Neuronal stem cell (in vitro differentiated cells): ENCODE data around the gene KCNC1.

Experiments
- DNase-seq: peaks from one replicate; pipeline ENCODE4 v3.0.0-alpha.2; 2013; ENCODE audit warnings: low spot score
- H2AFZ ChIP-seq: one replicate; pipeline ENCODE4 v1.6.1; 2013; ENCODE audit warnings: mild to moderate bottlenecking, low read length, inconsistent platforms
- H2AK5ac ChIP-seq: 2 replicates; pipeline ENCODE4 v1.6.1; 2013; ENCODE audit warnings: low read depth, mild to moderate bottlenecking, inconsistent platforms, low read length, moderate library complexity, mixed read lengths
- H2BK120ac ChIP-seq: 2 replicates; pipeline ENCODE4 v1.6.1; 2013; ENCODE audit warnings: low read depth, mild to moderate bottlenecking, inconsistent platforms, low read length, moderate library complexity, mixed read lengths
- H2BK12ac ChIP-seq: one replicate; pipeline ENCODE4 v1.6.1; 2013; ENCODE audit warnings: low read length, inconsistent platforms
- H2BK15ac ChIP-seq: 2 replicates; pipeline ENCODE4 v1.6.1; 2013; ENCODE audit warnings: mild to moderate bottlenecking, low read length, inconsistent platforms, mixed read lengths
- H2BK5ac ChIP-seq: one replicate; pipeline ENCODE4 v1.6.1; 2013; ENCODE audit warnings: inconsistent platforms, mild to moderate bottlenecking, low read length, moderate library complexity
- H3K14ac ChIP-seq: one replicate; pipeline ENCODE4 v1.6.1; 2013; ENCODE audit warnings: low read length, inconsistent platforms
- H3K18ac ChIP-seq: 2 replicates; pipeline ENCODE4 v1.6.1; 2013; ENCODE audit warnings: low read length, inconsistent platforms
- H3K23ac ChIP-seq: 2 replicates; pipeline ENCODE4 v1.6.1; 2013; ENCODE audit warnings: low read depth, mild to moderate bottlenecking, mixed read lengths, low read length, inconsistent platforms; ENCODE audit not compliant: poor library complexity
- H3K27ac ChIP-seq: replicated peaks from 3 replicates; pipeline ENCODE4 v1.5.1; 2013; ENCODE audit warnings: low read length, inconsistent platforms
- H3K27me3 ChIP-seq, 3 experiments: 2 replicates each; pipeline ENCODE4 v1.6.1; 2013; ENCODE audit warnings: low read length in 3 of 3, mild to moderate bottlenecking in 2 of 3, inconsistent platforms in 1 of 3, low read depth in 1 of 3, mixed read lengths in 1 of 3, moderate library complexity in 1 of 3; ENCODE audit not compliant: control insufficient read depth in 3 of 3, insufficient read depth in 3 of 3
- H3K36me3 ChIP-seq, 2 donors: replicated peaks in 1 of 2; 2 replicates each; pipeline ENCODE4 v1.6.1; 2013; ENCODE audit warnings: low read length in 2 of 2; ENCODE audit not compliant: control insufficient read depth in 2 of 2, insufficient read depth in 2 of 2
- H3K4ac ChIP-seq: 2 replicates; pipeline ENCODE4 v1.6.1; 2013; ENCODE audit warnings: inconsistent platforms, mild to moderate bottlenecking, low read length, moderate library complexity
- H3K4me1 ChIP-seq, 2 donors: 1 replicate in 1 of 2; 2 replicates in 1 of 2; pipeline ENCODE4 v1.6.1; 2013; ENCODE audit warnings: low read length in 2 of 2, low read depth in 1 of 2; ENCODE audit not compliant: control insufficient read depth in 2 of 2, insufficient read depth in 1 of 2
- H3K4me2 ChIP-seq: one replicate; pipeline ENCODE4 v1.6.1; 2013; ENCODE audit warnings: mild to moderate bottlenecking, low read length, inconsistent platforms; ENCODE audit not compliant: insufficient read depth, poor library complexity, severe bottlenecking
- H3K4me3 ChIP-seq, 2 donors: 2 replicates each; pipeline ENCODE4 v1.5.1; 2013; ENCODE audit warnings: low read length in 2 of 2, mild to moderate bottlenecking in 2 of 2, inconsistent platforms in 1 of 2, moderate library complexity in 1 of 2
- H3K79me1 ChIP-seq: one replicate; pipeline ENCODE4 v1.6.1; 2013; ENCODE audit warnings: low read depth, mild to moderate bottlenecking, inconsistent platforms, low read length, moderate library complexity
- H3K9ac ChIP-seq: one replicate; pipeline ENCODE4 v1.6.1; 2013; ENCODE audit warnings: mild to moderate bottlenecking, low read depth, low read length, inconsistent platforms; ENCODE audit not compliant: poor library complexity
- H3K9me3 ChIP-seq, 2 donors: replicated peaks in 1 of 2; 2 replicates each; pipeline versions ENCODE3 to v1.6.1; 2013; ENCODE audit warnings: low read length in 2 of 2, mild to moderate bottlenecking in 2 of 2, inconsistent platforms in 1 of 2, low read depth in 1 of 2, mixed read lengths in 1 of 2, moderate library complexity in 1 of 2; ENCODE audit not compliant: control insufficient read depth in 2 of 2, insufficient read depth in 1 of 2
- H4K8ac ChIP-seq: one replicate; pipeline ENCODE4 v1.6.1; 2013; ENCODE audit warnings: low read depth, mild to moderate bottlenecking, inconsistent platforms, low read length, moderate library complexity
- H4K91ac ChIP-seq: one replicate; pipeline ENCODE4 v1.6.1; 2013; ENCODE audit warnings: low read length, low read depth, mild to moderate bottlenecking, inconsistent platforms; ENCODE audit not compliant: poor library complexity
- WGBS, 2 donors: extraction: QIAGEN DNeasy Blood & Tissue Kit; methylation state at CpG; one replicate each; pipeline ENCODE4 v1.1.7; 2013; ENCODE audit warnings: missing lambda C conversion rate in 2 of 2, mixed read lengths in 1 of 2; ENCODE audit not compliant: insufficient read length in 2 of 2, insufficient replicate concordance in 1 of 2; ENCODE audit errors: extremely low coverage in 2 of 2; 5-methylcytosine and 5-hydroxymethylcytosine counted together

The KCNC1 gene

DNA sequence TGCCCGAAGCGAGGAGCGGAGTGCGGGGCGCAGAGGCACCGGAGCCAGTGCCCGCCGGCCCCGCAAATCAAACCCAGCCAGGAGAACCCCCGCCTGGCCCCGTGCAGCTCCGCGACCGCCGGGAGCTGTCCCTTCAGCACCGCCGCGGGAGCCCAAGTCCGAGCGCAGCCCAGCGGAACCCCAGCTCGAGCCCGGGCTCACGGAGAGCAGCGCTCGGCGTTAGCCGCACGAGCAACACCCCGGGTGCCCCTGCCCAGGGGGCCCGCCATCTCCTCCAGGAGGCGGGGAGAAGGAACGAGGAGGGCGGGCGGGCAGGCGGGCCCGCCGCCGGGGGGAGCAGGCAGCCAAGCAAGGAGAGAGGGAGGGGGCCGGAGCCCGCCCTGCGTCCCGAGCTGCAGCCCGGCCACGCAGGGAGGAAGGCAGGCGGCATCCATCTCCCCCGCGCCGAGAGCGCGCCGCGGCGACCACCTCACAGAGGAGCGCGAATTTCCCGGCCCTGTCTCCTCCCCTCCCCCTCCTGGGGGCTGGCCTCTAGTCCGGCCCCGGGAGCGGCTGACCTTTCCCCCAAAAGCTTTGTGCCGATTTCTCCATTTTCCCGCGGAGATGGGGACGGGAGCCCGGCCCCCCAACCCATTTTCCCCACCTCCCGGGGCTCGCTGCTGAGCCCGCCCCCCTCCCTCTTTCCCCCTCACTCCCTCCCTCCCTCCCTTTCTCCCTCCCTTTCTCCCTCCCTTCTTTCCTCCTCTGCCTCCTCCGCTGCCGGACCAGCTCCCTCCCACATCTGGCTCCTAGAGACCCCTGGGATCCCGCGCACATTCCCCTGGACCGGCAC, 621 bp downstream of the KCNC1 start:
- Histone ChIP-seq H3K4ac (no peak overlapping the region), H3K23ac (no peak overlapping the region), H2BK12ac (no peak overlapping the region), H3K4me2 (peak overlapping the region; percentile 93), H3K27me3 (peaks cover 5 to 21% (median 11%) of the 10 kb centered on the region in 3 experiments), H3K14ac (no peak overlapping the region), H4K91ac (no peak overlapping the region), H2BK15ac (no peak overlapping the region), H2AFZ (peak overlapping the region; percentile 93), H3K36me3 (no peaks in the 10 kb centered on the region), H3K18ac (peak overlapping the region; percentile 92), H2AK5ac (no peak overlapping the region), H3K79me1 (no peaks in the 10 kb centered on the region), H4K8ac (no peak overlapping the region), H3K27ac (no peak overlapping the region), H2BK5ac (no peak overlapping the region), H3K4me3 (peak overlapping the region; percentile 64 to 80), H3K9ac (peak overlapping the region; percentile 78), H3K9me3 (peaks cover 0 to 2% of the 10 kb centered on the region in 2 donors), H3K4me1 (peaks cover 36% of the 10 kb centered on the region in 2 donors), H2BK120ac (no peak overlapping the region)
- WGBS, 2 donors, result no CpG with 5 or more reads among the region's 73 CpGs
- DNase-seq, result peak; percentile 86

DNA sequence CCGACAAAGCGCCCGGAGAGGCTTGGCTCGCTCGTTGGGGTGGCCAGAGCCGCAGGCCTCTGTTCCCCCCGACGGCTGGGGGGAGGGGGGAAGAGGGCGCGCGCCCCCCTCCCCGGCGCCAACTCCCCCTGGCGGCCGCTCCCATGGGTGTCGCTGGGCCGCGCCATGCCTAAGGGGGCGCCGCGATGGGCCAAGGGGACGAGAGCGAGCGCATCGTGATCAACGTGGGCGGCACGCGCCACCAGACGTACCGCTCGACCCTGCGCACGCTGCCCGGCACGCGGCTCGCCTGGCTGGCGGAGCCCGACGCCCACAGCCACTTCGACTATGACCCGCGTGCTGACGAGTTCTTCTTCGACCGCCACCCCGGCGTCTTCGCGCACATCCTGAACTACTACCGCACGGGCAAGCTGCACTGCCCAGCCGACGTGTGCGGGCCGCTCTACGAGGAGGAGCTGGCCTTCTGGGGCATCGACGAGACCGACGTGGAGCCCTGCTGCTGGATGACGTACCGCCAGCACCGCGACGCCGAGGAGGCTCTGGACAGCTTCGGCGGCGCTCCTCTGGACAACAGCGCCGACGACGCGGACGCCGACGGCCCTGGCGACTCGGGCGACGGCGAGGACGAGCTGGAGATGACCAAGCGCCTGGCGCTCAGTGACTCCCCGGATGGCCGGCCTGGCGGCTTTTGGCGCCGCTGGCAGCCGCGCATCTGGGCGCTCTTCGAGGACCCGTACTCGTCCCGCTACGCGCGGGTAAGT, 1.4 kb downstream of the KCNC1 start:
- Histone ChIP-seq H3K4ac (no peak overlapping the region), H3K23ac (peak overlapping the region; percentile 89), H3K9ac (peak overlapping the region; percentile 34), H4K8ac (no peak overlapping the region), H3K4me2 (peak overlapping the region; percentile 93), H3K14ac (peak overlapping the region; percentile 79), H2AK5ac (peak overlapping the region; percentile 36), H4K91ac (no peak overlapping the region), H3K79me1 (no peaks in the 10 kb centered on the region), H2BK15ac (no peak overlapping the region), H3K27me3 (peaks cover 5 to 21% (median 11%) of the 10 kb centered on the region in 3 experiments), H2BK12ac (no peak overlapping the region), H3K18ac (peak overlapping the region; percentile 92), H2BK120ac (no peak overlapping the region), H3K4me1 (peaks cover 38 to 40% of the 10 kb centered on the region in 2 donors), H3K9me3 (peaks cover 0 to 2% of the 10 kb centered on the region in 2 donors), H3K27ac (no peak overlapping the region), H3K36me3 (no peaks in the 10 kb centered on the region), H3K4me3 (peak overlapping the region; percentile 64 to 68), H2AFZ (peak overlapping the region; percentile 93), H2BK5ac (no peak overlapping the region)
- no CpG with 5 or more reads among the region's 102 CpGs for WGBS, 2 donors
- peak; percentile 35 for DNase-seq

DNA sequence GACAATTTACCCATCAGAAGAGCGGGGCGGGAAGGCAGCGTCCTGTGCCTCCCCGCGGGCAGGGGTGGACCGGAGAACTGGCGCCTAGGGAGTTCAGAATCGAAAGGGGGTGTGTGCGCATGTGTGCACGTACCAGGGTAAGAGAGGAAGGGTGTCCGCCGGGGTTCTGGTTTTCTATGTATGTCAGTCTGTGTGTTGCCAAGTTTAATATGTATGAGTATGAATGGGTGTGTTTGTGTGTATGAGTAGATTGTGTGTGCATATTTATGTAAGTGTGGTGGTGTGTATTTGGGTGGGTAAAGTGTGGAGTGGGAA, 2.0 kb downstream of the KCNC1 start:
- Histone ChIP-seq H3K4me2 (no peak overlapping the region), H3K4me1 (peaks cover 38 to 40% of the 10 kb centered on the region in 2 donors), H3K36me3 (no peaks in the 10 kb centered on the region), H3K27me3 (peaks cover 5 to 21% (median 11%) of the 10 kb centered on the region in 3 experiments), H3K4me3 (peak overlapping the region in 1 of 2 donors; percentile 64), H3K23ac (peak overlapping the region; percentile 89), H3K18ac (peak overlapping the region; percentile 92), H3K14ac (no peak overlapping the region), H2BK5ac (no peak overlapping the region), H2BK120ac (no peak overlapping the region), H3K79me1 (no peaks in the 10 kb centered on the region), H2BK12ac (no peak overlapping the region), H2BK15ac (no peak overlapping the region), H3K9me3 (peaks cover 0 to 2% of the 10 kb centered on the region in 2 donors), H3K4ac (no peak overlapping the region), H4K8ac (no peak overlapping the region), H3K9ac (no peak overlapping the region), H3K27ac (no peak overlapping the region), H2AFZ (no peak overlapping the region), H4K91ac (no peak overlapping the region), H2AK5ac (peak overlapping the region; percentile 36)
- no peak for DNase-seq
- no CpG with 5 or more reads among the region's 12 CpGs for WGBS, 2 donors
